ENCODE results near the gene CREB1.

DNA sequence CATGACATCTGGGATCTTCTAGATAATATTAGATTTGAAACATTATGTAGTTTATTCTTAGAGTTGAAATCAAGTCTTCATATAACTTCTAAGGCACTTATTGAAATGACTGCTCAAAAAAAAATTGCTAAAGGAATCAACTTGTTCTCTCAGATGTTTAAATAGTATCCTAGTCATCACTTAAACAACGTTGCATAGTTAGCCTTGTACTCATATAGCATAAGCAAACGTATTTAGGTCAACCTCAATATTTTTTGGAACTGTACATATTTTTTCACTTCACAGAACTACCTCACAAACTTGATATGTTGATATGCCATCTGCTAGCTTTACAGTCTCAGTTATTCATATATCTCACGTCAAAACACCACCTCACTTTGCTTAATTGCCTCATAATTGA is 47.1 kb upstream of the CREB1 start:
- TF ChIP-seq POLR2AphosphoS5 (IDR thresholded peaks at IDR 0.05; ENCODE audit: low read depth, low read length) (no peak), POLR2A (IDR thresholded peaks at IDR 0.05; ENCODE audit: low read depth, low read length) (no peak)
